Panc1 (cell line): ENCODE data around the gene F3.

Experiments used
- POLR2AphosphoS5 ChIP-seq: IDR thresholded peaks from 2 replicates; pipeline ENCODE4 v1.6.1; 2012; ENCODE audit warnings: mild to moderate bottlenecking, low read depth, low read length, moderate library complexity
- REST ChIP-seq, 2 experiments: IDR thresholded peaks; 2 replicates each; pipeline ENCODE4 v1.6.1; 2011 to 2012; ENCODE audit warnings: low read depth in 2 of 2, control low read depth in 1 of 2, low read length in 1 of 2, mild to moderate bottlenecking in 1 of 2, moderate library complexity in 1 of 2; ENCODE audit not compliant: insufficient read depth in 1 of 2
- SIN3A ChIP-seq: IDR thresholded peaks from 2 replicates; pipeline ENCODE4 v1.6.1; 2012; ENCODE audit warnings: low read depth, mild to moderate bottlenecking, low read length, moderate library complexity, borderline replicate concordance; ENCODE audit not compliant: insufficient read depth
- TF ChIP-seq, protein P1 (sequence below): fragments of 450-650 bp; IDR thresholded peaks from 2 replicates; pipeline ENCODE4 v1.5.1; 2017; ENCODE audit warnings: mild to moderate bottlenecking

DNA sequence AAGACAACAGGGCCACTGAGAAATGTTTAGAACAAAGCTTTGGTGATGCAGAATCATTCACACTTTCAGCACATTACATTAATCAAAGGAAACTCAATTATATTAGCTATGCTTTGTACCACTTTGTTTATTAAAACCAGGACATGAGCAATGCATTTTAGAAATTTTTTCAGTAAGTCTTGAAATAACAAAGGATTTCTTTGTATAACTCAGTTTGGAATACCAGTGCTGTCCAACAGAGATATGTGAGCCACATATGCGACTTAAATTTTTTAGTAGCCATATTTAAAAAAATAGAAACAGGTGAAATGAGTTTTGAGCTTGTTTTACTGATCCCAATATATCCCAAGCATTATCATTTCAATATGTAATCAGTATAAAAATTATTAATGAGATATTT, 18.8 kb upstream of the F3 start:
- TF ChIP-seq, protein P1, sequence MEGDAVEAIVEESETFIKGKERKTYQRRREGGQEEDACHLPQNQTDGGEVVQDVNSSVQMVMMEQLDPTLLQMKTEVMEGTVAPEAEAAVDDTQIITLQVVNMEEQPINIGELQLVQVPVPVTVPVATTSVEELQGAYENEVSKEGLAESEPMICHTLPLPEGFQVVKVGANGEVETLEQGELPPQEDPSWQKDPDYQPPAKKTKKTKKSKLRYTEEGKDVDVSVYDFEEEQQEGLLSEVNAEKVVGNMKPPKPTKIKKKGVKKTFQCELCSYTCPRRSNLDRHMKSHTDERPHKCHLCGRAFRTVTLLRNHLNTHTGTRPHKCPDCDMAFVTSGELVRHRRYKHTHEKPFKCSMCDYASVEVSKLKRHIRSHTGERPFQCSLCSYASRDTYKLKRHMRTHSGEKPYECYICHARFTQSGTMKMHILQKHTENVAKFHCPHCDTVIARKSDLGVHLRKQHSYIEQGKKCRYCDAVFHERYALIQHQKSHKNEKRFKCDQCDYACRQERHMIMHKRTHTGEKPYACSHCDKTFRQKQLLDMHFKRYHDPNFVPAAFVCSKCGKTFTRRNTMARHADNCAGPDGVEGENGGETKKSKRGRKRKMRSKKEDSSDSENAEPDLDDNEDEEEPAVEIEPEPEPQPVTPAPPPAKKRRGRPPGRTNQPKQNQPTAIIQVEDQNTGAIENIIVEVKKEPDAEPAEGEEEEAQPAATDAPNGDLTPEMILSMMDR, result no peak
- TF ChIP-seq POLR2AphosphoS5, result no peak
- no peak for TF ChIP-seq REST (IDR thresholded peaks at IDR 0.05; ENCODE audit: insufficient read depth in 1 of 2, low read depth in 2 of 2, low read length in 1 of 2)
- TF ChIP-seq SIN3A, result no peak
